SIG-M5 (cell line): ENCODE results near the gene ANAPC1.
"Not testable (repeated sequence)": the region's sequence is repeated elsewhere in the genome, so short reads cannot be mapped to it uniquely, and the experiment has no call there.

Experiments used
- DNase-seq: peaks from one replicate; lab custom pipeline; 2025; lab: John Stamatoyannopoulos, UW

The ANAPC1 gene

DNA sequence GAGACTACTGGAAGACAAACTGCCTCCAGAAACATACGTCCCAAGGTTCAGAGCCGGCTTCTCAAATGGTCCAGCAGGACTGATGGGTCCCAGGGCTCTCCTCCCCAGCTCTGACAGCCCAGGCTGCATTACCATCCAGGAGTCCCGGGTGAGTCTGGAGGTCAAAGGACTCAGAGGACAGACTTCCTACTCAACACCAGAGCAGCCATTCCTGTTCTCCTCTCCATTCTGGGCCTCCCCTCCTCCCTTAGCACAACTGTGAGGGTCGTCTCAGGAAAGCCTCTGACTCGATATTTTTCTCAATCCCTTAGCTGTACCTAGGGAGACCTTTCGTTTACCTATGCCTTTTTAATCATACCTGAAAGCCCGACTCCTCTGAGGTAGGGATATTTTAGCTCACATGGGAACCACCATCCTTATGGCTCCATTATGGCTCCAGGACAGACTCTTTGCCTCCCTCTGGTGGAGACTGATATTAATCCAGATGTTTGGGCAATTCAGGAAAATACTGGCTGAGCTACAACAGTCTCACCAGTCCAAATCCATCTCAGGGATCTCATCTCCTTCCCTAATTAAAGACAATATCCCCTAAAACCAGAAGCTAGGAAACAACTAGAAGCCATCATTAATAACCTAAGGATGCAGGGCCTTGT lies 70.9 kb downstream of the ANAPC1 start:
- not testable (repeated sequence) for DNase-seq

DNA sequence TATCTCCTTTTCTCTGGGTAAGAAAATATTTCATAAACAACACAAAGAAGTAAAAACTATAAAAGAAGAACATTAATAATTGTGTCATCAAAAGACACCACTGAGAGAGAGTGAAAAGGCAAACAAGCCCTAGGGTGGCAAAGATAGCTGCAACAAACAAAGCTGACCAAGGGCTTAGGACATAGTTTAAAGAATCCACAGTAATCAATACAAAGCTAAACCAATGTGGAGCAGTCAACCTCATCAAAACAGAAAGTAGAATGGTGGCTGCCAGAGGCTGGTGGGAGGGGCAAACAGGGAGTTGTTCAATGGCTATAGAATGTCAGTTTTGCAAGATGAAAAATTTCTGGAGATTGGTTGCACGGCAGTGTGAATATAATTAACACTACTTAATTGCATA lies 93.4 kb downstream of the ANAPC1 start:
- not testable (repeated sequence) for DNase-seq

DNA sequence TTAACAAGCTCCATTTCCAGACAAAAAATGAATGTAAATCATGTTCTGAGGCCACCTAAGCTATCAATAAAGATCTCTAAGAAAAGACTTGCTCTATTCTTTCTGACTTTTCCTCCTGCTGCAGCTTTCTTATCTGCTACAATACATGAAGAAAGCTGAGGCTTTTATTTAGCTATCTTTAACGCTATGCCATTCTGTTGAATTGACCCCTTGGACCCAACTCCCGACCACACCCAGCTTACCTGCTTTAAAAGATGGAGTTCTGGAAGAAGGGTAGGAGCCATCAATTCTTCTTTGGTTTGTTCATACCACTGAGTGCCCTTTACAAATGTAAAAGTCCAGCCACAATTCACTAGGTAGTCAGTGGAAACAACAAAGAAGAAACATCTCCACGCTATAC lies 99.9 kb downstream of the ANAPC1 start:
- DNase-seq = not testable (repeated sequence)

DNA sequence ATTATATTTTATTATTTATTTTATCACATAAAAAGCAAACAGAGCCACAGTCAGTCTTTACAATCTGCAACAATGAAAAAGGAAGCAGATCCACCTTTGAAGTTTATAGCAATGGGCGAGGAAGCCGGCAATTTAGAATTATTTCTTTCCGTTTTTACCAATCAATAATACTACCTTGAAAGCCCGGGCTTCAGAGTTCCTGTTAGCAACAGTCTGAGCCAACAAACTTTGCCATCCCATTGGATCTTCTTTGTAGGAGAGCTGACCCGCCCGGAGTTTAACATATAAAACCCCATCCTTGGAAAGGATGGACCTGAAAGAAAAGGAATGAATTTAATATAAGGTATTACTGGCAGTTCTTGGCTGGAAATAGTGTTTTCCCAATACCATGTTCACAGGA lies 101.8 kb downstream of the ANAPC1 start:
- not testable (repeated sequence) for DNase-seq

DNA sequence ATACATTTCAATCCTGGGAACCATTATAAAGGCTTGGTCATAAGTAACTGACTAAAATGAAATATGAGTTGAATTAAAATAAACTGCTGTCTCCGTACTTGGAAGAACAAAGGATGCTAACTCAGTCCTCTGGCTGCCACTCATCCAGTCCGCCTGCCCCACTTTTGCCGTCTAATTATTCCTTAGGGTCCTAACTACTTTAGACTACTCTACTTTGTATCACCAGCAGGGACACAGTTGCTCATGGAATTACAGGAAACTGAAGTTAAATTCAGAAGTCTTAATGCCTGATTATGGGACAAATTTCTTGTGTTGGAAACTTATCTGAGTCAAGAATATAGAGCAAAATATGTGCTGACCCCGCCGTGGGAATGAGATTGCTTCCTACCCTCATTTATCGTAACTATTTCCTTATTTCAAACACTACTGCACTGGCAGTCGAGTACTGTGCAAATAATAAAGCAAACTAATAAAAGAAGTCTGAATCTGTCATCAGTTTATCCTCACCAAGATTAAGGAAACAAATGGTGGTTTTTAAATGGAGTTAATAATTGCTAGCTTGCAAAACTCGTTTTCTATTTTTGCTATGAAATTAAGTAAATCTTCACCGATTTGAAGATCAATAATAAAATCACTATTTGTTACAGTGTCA lies 102.4 kb downstream of the ANAPC1 start:
- not testable (repeated sequence) for DNase-seq

DNA sequence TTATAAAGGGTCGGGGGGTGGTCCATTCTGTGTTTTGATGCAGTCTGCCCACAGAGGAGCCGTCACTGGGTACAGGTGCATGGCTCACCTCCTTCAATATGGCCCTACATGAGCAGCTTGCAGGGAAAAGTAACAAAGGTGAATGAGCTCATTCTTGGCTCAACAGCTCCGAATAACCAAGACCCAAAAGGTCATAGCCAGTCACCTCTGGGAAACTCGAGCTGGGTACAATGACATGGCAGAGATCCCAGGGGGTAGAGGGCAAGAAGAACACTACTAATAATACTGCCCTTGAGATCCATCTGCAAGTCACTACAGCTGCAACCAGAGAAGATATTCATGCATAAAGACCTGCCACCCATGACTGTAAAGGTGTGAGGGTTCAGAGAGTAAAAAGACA lies 106.8 kb downstream of the ANAPC1 start:
- DNase-seq = not testable (repeated sequence)

DNA sequence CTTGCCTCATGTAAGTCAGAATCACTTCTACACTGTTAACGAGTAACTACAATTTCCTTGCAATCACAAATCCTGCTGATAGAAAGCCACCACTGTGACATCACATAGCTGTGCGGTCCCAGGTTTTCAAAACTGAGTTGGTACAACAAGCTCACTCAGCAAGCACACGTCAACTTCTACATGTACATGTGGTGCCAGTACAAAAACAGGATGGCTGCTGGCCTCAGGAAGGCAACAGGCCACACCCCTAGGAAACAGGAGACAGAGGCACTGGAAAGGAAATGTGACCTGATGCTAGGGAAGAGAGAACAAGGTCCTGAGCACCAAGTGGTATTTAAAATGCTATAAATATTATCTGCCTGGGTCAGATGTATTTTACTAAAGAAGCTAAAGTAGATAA lies 107.7 kb downstream of the ANAPC1 start:
- not testable (repeated sequence) for DNase-seq

DNA sequence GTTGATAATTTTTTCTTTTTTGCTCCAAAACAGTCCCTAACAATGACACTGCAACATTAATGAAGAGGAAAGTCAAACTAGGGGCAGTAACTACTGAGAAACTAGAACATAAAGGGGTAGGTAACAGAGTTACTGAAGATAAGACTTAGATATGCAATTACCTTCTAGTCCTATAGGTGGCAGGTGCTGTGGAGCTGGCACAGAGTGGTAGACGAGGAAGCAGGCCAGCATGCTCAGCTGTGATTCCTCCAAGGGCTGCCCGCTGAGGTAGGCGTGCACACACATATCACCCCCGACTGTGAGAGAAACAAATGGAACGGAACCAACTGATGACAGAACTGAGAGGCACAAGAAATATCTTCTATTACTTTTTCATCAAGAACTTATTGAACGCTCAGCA lies 111.8 kb downstream of the ANAPC1 start:
- DNase-seq = not testable (repeated sequence)

DNA sequence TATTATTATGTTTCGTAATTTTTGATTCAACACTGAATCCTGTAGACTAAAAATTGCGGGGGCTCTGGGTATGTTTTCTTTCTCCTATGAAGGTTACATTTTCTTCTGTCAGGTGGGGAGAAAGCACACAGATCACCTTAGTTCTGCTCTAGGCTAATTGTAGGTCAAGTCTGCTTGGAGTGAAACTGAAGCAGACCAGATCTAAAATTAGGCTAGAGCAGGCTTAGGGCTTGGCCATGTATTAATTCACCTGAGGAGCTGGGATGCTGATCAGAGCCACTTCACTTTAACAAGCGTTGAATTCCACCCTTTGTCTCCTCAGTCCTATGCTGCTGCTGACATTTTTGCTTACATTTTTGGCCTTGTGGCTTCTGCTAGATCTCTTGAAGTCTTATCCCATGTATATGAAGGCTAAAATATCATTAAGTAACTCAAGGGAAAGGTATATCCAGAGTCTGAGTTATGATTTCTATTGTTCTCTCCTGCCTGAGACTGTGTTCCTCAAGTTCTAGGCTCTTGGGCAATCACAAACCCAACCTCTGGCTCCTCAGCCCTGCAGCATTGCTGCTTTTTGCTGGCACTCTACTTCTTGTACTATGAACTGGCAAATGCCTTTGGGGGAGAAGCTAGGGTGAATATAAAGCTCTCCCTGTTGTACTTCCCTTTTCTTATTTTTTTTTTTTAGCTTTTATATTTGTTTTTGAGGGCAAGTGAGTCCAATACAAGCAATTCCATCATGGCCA lies 112.9 kb downstream of the ANAPC1 start:
- not testable (repeated sequence) for DNase-seq

DNA sequence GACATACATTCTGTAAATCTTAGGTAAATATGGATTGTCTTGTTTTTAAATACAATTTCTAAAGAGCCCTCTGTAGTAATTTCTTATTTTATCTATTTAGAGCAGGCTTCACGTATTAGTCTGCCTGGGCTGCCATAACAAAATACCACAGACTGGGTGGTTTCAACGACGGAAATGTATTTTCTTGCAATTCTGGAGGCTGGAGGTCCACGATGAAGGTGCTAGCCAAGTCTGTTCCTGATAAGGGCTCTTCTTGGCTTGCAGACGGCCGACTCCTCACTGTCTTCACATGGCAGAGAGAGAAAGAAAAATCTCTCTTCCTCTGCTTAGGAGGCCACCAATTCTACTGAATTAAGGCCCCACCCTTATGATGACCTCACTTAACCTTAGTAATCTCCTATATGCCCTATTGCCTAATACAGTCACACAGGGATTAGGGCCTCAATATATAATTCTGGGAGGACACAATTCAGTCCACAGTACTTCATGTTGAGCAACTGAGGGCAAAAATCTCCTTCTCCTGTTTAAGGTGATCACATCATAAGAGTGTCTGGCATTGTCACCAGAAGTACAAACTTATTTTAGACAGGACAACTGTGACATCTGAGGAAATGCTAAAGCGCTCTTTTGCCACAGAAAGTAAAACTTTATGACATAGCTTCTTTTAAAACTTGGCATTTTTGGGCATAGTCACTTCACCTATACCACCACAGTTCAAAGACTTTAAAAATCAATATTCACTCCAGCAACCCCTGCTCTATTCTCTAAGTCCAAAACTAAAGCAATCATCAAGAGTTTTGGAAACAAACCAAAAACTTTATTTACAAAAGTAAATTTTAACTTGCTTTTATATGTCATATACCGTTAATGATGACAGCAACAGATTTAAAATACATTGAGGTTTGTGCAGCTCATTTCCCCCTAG lies 115.5 kb downstream of the ANAPC1 start:
- DNase-seq = not testable (repeated sequence)

DNA sequence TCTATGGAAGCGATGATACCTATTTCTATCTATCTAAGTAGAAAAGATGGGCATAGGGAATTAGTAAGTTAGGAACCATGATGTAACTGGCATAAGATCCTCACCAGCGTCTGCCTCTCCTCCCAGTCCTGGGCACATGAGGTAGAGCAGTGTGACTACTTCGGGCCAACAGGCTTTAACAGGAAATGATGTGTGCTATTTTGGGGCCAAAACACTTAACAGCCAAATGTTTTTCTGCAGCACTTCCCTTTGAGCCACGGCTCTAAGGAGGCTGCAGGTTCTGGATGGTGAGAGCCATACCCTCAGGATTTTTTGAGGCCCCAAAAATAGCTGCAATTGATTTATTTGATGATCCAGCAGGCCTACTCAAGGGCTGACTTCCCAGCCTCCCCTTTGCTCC lies 116.9 kb downstream of the ANAPC1 start:
- DNase-seq = not testable (repeated sequence)

DNA sequence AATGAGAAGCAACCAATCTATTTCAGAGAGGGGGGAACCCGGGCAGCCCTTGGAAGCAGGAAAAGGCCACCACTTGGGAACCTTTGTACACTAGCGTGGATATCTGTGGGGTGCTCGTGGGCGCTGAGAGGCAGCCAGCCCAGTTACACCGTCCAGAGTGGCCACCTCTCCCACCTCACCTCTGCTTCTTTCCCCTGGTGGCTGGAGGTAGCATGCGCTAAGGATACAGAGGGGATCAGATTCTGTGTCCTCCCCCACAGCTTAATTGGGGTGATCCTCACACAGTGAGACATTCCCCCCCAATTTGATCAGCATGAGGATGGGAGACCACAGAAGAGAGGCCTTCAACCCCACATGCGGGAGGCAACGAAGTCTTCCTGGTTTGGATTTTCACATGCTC lies 117.7 kb downstream of the ANAPC1 start:
- not testable (repeated sequence) for DNase-seq

DNA sequence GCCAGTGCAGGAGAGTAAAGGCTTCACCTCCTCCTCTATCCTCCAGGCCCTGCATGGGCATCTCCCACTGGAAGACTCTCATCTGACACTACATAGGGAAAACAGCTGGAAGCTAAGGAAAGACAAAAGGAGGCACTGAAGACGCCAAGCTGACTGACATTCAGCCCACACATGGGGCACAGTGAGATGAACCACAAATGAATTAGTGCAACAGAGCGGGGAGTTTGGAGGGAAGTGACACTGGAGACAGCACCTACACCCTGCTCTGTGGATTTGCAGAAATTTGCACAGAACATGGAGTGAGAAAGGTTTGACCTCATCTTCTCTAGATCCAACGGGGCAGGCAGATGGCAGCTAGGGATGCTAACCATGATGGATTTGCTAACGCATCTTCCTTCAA lies 119.8 kb downstream of the ANAPC1 start:
- DNase-seq = not testable (repeated sequence)

DNA sequence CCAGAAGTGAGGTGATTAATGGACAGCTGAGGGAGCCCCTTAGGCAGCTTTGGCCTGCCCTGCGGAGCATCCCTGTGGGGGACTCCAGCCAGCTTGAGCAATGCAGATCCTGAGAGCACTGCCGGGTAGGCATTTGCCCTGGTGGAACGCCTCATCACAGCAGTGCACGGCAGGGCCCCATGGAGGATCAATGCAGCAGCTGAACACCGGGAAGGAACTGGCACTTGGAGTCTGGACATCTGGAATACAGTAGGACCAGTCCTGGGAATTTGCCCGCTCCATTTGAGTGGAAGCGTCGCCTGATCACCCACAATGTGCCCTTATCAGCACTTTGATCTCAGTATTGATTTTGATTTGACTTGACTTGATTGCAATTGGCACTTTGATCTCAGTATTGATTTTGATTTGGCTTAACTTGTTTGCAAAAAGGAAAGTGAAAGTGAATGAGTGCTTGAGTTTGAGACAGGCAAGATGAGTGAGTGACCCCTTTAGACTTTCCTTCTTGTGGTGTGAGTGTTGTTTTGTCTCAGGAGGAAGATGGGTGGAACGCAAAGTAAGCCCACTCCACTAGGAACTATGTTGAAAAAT lies 123.2 kb downstream of the ANAPC1 start:
- not testable (repeated sequence) for DNase-seq

DNA sequence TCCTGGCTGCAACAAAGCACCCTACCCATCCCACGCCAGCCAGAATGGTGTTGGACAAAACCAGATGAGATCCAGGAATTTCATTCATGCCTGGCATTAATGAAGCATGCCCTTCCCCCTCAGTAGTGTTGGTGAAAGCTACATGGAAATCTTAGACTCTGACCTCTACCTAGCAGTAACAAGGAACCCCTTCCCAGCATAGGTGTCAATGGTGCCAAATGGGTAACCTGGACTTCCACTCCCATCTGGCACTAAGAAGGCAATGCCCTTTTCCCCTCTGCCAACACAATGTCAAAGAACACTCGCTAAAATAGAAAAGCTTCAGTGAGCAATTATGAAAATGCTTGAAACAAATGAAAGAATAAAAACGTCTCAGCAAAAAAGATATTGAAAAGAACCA lies 131.5 kb downstream of the ANAPC1 start:
- DNase-seq = not testable (repeated sequence)

DNA sequence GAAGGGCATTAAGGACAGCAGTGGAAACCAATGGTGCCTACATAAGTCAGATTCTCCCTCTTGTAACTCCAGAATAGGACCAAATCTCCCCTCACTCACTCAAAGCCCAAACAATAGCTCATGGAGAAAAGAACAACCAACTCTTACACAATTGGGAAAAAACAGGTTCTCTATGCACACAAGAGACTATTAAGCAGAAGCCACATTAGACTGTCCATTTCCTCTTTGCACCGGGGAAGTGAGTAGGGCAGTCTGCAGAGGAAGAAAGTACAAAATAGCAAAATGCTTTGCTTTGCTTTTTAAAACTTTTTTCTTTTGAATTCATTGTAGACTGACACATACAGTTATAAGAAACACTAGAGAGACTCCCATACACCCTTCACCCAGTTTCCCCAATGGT lies 133.4 kb downstream of the ANAPC1 start:
- not testable (repeated sequence) for DNase-seq

DNA sequence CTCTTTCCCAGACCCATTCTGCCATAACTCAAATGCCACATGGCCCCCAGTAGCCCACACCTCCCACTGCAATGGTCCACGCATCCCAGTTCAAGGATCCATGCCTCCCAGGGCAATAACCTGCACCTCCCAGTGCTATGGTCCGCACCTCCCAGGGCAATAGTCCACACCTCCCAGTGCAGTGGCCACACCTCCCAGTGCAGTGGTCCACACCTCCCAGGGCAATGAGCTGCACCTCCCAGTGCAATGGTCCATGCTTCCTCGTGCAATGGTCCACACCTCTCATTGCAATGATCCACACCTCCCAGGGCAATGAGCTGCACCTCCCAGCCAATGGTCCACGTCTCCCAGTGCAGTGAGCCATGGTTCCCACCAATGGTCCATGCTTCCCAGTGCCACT lies 135.6 kb downstream of the ANAPC1 start:
- DNase-seq = not testable (repeated sequence)

DNA sequence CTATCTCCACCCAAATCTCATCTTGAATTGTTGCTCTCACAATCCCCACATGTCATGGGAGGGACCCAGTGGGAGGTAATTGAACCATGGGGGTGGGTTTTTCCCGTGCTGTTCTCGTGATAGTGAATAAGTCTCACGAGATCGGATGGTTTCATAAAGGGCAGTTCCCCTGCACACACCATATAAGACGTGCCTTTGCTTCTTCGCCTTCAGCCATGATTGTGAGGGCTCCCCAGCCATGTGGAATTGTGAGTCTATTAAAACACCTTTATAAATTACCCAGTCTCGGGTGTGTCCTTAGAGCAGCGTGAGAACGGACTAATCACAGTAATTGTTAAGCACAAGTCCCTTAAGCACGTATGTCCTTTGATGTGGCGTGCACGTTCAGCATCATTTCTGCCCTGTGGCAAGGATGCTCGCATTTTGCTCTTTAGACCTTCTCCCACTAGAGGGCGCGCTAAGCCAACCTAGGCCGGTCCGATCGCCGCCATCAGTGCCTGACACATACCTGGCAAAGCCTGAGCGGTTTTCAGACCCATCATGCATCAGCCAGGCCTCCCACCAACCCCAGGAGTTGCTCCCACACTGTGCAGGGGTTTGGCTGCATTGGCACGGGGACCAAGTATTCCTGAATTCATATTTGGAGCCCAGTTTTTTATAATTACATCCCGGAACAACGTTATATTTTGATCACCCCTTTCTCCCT lies 136.4 kb downstream of the ANAPC1 start:
- not testable (repeated sequence) for DNase-seq

DNA sequence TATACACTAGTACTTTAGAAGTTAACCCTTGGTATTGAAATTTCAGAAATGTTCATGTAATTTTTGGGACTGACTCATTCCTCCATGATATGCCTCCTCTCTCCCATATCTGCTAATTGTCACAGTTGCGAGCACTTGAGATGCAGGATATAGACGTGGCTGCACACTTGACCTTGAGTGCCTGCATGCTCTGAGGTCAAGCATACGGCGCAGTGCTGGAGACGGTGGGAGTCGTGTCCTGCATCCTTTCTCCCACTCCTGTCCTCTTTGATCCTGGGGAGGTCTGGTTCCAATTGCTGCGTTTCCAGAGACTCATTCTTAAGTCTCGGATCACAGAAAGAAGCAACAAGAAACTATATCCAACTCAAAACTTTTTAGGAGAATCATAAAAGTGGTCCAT lies 139.2 kb downstream of the ANAPC1 start:
- DNase-seq = not testable (repeated sequence)

DNA sequence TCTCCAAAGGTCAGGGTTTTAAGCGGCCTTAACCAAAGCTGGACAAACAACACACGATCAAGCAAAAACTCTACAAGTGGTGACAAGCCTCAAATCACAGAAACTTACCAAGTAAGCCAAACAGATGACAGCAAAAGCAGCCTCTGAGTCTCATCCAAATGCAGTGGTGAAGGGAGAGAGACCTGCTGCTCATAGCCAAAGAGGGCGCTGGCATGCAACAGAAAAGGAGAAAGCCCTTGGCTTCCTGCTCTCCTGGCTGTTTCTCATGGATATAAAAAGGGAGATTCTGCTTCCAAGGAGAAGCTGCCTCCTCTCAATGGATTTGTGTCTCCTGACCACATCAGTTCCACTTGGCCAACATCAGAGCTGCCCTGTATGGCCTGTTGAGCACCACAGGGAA lies 142.5 kb downstream of the ANAPC1 start:
- DNase-seq = not testable (repeated sequence)
